ENCODE data around the gene CMSS1.
"Not testable (repeated sequence)": the region's sequence is repeated elsewhere in the genome, so short reads cannot be mapped to it uniquely, and the experiment has no call there.

The CMSS1 gene

GRCh38 chr3:100083209-100083608 lies 265.5 kb downstream of the CMSS1 start:
- no peak for DNase-seq (ENCODE audit: low spot score)

GRCh38 chr3:100084100-100084806 lies 266.6 kb downstream of the CMSS1 start:
- no peak for DNase-seq (ENCODE audit: low spot score)

GRCh38 chr3:100086401-100086800 lies 268.7 kb downstream of the CMSS1 start:
- DNase-seq (ENCODE audit: low spot score): no peak

GRCh38 chr3:100087198-100087597 lies 269.5 kb downstream of the CMSS1 start:
- DNase-seq (ENCODE audit: low spot score): no peak

- DNase-seq (ENCODE audit: low spot score): no peak
These were observed 271.2 kb downstream of the CMSS1 start for GRCh38 chr3:100088735-100089368.

GRCh38 chr3:100089812-100090668 lies 272.4 kb downstream of the CMSS1 start:
- no peak for DNase-seq (ENCODE audit: low spot score)

- DNase-seq (ENCODE audit: low spot score): no peak
These were observed 273.0 kb downstream of the CMSS1 start for GRCh38 chr3:100090669-100091005.

- no peak for DNase-seq (ENCODE audit: low spot score)
These were observed 276.2 kb downstream of the CMSS1 start for GRCh38 chr3:100093831-100094230.

GRCh38 chr3:100096286-100096685 lies 278.6 kb downstream of the CMSS1 start:
- DNase-seq (ENCODE audit: low spot score): not testable (repeated sequence)

- no peak for DNase-seq (ENCODE audit: low spot score)
These were observed 279.2 kb downstream of the CMSS1 start for GRCh38 chr3:100096866-100097265.

GRCh38 chr3:100097919-100098783 lies 280.5 kb downstream of the CMSS1 start:
- no peak for DNase-seq (ENCODE audit: low spot score)

GRCh38 chr3:100098784-100099070 lies 281.1 kb downstream of the CMSS1 start:
- DNase-seq (ENCODE audit: low spot score): no peak

GRCh38 chr3:100099621-100100020 lies 282.0 kb downstream of the CMSS1 start:
- no peak for DNase-seq (ENCODE audit: low spot score)

- DNase-seq (ENCODE audit: low spot score): no peak
These were observed 282.8 kb downstream of the CMSS1 start for GRCh38 chr3:100100425-100100824.

GRCh38 chr3:100102757-100103156 lies 285.1 kb downstream of the CMSS1 start:
- no peak for DNase-seq (ENCODE audit: low spot score)

- DNase-seq (ENCODE audit: low spot score): peak; percentile 27
These were observed 286.1 kb downstream of the CMSS1 start for GRCh38 chr3:100103558-100104441.

- no peak for DNase-seq (ENCODE audit: low spot score)
These were observed 286.8 kb downstream of the CMSS1 start for GRCh38 chr3:100104442-100104798.

GRCh38 chr3:100104817-100105413 lies 287.3 kb downstream of the CMSS1 start:
- no peak for DNase-seq (ENCODE audit: low spot score)

- no peak for DNase-seq (ENCODE audit: low spot score)
These were observed 287.8 kb downstream of the CMSS1 start for GRCh38 chr3:100105501-100105900.

- no peak for DNase-seq (ENCODE audit: low spot score)
These were observed 288.4 kb downstream of the CMSS1 start for GRCh38 chr3:100106094-100106493.

Data from germinal center (tissue), 1 donor.